Measurements from ENCODE around the gene ARRDC2.
"Not testable (repeated sequence)": the region's sequence is repeated elsewhere in the genome, so short reads cannot be mapped to it uniquely, and the experiment has no call there.

The ARRDC2 gene

GRCh38 chr19:18017275-18018083 is 9.5 kb downstream of the ARRDC2 start:
- DNase-seq: peak; percentile 66 to 70 (median 69)

GRCh38 chr19:18020212-18021085 is 12.5 kb downstream of the ARRDC2 start:
- DNase-seq: peak in 2 of 3 donors; percentile 52 to 71

DNA sequence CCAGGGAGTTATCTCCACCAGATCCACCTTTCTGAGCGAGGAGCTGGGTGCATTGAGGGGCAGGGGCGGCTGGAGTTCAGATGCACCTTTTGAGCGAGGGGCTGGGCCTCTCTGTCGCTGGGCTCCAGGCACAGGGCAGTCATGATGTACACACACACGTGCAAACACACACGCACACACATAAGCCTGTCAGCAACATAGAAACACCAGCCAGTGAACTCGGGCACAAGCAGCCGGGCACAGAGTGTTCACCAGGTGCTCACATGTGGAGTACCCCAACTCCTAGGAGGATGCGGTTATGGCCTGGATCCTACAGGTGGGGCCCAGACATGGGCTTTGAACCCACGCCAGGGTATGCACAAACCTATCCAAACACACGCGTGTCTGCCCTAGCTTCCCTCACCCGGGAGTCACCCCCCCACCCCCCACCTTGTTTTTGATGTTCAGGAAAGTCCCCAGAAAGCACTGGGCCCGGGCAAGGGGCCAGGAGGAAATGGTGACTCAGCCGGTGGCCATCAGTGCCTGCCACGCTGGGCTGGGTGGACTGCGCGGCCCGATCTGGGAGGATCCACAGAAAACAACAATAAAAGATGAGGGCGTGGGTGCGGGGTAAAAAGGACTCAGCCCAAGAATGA is 13.3 kb downstream of the ARRDC2 start:
- peak; percentile 97 for DNase-seq

- DNase-seq: peak; percentile 82 to 88 (median 85)
These were observed 15.8 kb downstream of the ARRDC2 start for GRCh38 chr19:18023622-18024251.

GRCh38 chr19:18027151-18027550 is 19.2 kb downstream of the ARRDC2 start:
- DNase-seq: no peak

GRCh38 chr19:18029617-18030338 is 21.8 kb downstream of the ARRDC2 start:
- peak; percentile 32 to 44 (median 39) for DNase-seq

DNA sequence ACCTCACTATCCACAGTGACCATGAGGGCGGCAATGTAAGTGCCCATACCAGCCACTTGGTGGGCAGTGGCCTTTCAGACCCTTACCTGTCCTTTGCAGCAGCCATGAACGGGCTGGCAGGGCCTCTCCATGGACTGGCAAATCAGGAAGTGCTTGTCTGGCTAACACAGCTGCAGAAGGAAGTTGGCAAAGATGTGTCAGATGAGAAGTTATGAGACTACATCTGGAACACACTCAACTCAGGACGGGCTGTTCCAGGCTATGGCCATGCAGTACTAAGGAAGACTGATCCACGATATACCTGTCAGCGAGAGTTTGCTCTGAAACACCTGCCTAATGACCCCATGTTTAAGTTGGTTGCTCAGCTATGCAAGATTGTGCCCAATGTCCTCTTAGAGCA is 23.4 kb downstream of the ARRDC2 start:
- peak; percentile 53 to 67 (median 54) for DNase-seq

DNA sequence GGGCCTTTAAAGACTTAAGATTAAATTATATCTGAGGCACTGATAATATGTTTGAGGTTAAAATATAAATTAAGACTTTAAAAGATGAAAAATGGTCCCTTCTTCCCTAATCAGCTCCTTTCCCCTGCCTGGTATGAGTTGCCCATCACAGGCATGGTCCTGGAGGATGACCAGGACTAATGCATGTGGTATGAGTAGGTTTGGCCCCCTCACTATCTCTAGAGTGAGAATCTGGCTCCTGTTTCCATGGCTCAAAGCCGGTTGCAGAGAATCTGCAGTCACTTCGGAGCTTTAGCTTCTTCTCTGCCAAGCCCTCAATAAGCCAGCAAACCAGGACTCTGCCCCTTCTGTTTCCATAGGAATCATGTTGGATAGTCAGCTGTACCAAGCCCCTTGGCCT is 24.1 kb downstream of the ARRDC2 start:
- DNase-seq: not testable (repeated sequence)

GRCh38 chr19:18041054-18041453 is 33.1 kb downstream of the ARRDC2 start:
- no peak for DNase-seq

DNA sequence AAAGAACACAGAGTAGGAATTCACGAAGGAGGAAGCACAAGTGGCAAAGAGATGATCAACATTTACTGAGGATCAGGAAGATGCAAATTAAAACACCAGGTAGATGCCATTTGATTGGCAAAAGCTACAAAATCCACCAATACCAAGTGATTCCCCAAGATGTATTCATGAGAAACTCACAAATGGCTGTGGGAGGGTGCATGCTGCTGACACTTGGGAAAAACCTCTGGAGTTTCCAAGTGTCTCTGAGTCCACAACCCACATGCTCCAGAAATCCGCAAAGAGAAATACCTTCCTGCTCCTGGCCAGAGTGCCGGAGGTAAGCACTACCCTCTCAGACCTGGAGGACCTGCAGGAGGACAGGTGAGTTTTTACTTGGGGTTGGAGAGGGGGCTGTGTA is 35.7 kb downstream of the ARRDC2 start:
- peak; percentile 79 to 87 (median 79) for DNase-seq

DNA sequence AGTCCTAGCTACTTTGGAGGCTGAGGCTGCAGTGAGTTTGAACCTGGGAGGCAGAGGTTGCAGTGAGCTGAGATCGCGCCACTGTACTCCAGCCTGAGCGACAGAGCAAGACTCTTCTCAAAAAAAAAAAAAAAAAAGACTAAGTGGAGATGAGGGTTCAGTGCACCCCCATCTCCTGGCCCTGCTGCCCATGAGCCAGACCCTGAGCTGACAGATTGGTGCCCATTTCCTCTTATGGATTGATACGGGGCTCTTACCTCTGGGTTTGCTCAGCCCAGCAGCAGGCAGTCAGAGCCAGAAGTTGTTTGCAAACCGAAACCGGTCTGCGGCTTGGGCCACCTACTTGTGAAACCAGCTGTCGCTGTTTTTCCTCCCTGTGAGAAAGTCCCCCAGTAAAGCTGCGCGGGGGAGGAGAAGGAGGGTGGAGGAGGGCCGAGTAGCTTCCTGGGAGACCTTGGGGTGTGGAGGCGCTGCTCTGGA is 36.9 kb downstream of the ARRDC2 start:
- DNase-seq: peak; percentile 95

DNA sequence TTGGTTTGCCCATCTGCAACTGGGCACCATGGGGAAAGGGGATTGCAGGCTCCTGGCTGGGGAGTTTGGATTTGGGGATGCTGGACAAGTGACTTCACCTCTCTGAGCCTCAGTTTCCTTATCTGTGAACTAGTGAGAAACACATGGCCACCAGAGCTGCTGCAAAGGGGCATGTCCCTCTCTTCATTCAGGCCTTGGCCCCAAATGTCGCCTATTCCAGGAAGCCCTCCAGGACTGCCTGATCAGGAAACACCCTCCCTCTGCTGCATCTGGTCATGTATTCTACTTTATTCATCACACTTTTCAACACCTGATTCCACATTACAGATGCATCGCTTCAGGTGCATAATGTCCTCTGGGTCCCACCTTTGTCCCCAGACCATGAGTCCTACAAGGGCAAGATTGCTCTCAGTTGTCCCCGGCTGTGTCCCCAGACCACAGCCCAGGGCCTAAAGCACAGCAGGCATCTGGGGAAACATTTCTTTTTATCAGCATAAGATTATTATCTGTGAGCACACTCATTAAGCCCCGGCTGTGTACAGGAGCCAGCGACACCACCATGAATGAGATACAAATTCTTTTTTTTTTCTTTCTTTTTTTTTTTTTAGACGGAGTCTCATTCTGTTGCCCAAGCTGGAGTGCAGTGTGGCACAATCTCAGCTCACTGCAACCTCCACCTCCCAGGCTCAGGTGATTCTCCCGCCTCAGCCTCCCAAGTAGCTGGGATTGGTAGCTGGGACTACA is 37.5 kb downstream of the ARRDC2 start:
- no peak for DNase-seq

DNA sequence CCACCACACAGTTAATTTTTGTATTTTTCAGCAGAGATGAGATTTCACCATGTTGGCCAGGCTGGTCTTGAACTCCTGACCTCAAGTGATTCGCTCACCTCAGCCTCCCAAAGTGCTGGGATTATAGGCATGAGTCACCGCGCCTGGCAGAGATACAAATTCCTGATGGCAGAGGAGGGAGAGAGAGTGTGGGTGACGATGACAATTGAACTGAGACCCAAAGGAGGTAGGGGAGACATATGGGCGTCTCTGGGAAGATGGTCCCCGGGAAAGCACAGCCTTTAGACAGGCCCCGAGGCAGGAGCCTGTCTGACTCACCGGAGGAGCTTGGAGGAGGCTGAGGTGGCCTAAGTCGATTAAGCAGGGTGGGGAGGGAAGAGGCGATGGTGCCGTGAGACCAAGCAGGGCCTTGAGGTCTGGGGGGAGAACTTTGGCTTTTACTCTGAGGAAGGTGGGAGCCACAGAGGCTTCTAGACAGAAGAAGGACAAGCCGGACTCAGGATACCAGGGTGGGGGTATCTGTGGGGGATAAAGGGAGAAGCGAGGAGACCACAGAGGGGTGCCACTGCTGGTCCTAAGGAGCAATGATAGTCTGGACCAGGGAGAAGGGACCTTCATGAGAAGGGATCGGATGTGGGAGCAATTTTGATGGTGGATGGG is 38.2 kb downstream of the ARRDC2 start:
- peak; percentile 60 to 74 (median 69) for DNase-seq

DNA sequence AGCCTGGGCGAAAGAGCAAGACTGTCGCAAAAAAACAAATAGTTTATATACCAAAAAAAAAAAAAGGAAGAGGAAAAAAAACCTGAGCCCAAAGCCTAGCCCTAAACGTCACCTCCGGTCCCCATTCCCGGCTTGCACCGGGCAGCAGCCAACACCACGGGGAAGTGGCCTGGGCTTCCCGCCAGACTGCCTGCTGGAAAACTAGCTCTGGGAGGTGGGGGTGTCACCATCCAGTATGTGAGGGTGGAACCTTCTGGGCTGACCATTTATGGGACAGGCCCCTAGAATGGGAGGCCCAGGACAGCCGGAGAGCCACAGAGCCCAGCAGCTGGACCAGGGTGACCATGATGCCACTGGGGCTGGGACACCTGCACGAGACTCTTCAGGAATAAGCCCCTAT is 41.4 kb downstream of the ARRDC2 start:
- DNase-seq: peak; percentile 31 to 81 (median 60)

DNA sequence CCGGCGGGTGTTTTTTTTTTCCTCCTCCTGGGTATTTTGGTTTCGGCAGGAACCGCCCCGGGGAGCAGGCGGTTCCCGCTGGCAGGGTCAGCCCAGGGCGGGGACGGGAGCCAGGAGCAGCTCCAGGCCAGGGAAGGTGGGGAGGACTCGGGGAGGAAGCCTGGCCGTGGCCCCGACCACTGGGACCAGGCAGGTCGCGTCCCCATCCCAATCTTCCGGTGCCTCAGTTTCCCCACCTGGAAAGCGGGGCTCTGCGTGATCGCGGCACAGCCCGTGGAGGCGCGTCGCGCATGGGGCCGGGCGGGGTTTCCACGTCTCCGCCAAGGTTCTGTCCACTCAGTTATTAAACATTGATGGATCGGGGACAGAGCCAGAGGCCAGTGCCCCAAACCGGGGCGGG is 43.9 kb downstream of the ARRDC2 start:
- no peak for DNase-seq

- no peak for DNase-seq
These were observed 45.7 kb downstream of the ARRDC2 start for GRCh38 chr19:18053576-18054219.

- no peak for DNase-seq
These were observed 48.0 kb downstream of the ARRDC2 start for GRCh38 chr19:18055967-18056366.

GRCh38 chr19:18057557-18057956 is 49.6 kb downstream of the ARRDC2 start:
- DNase-seq: no peak

DNA sequence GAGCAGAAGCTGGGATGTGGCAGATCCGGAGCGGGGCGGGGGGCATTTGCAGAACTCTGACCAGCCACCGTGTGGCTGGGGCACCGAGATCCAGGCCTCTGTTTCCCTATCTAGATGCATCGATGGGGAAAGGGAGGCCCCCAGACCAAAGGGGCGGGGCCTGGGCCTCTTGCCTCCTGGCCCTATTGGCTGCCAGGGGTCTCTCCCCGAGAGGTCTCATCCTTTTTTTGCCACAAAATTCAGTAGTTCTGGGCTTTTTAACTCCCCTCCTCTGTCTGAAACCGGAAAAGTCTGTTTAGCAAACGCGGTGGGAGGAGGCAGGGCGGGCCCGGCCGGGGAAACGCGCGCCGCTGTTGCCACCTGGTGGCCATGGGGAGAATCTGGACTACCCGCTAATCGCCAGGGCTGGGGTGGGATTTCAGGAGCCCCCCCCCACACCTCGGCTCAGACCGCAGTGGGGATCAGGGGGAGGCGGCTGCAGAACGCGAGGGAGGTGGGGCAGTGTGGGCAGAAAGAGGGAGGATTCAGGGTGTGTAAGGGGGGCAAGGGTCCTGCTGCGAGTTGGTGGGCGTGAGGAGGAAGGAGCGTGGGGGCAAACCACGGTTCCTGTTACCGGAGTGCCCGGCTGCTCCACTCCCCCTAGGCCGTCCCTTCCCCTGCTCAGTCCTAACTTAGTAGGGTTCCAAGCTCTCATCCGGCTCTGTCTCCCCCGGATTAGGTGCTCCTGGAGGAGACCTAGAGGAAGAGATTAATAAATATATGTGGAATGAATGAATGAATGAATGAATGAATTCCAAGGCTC is 50.4 kb downstream of the ARRDC2 start:
- peak; percentile 78 to 91 (median 84) for DNase-seq

Data from suppressor macrophage treated with lipopolysaccharide for 1 hour (primary cell).